Heart left ventricle (tissue), 13 donors: ENCODE results near the gene CREM.
"Not testable (repeated sequence)": the region's sequence is repeated elsewhere in the genome, so short reads cannot be mapped to it uniquely, and the experiment has no call there.

ENCODE experiments used
- CTCF ChIP-seq, 12 donors: fragments of 200-600 bp; sonication (generic) in 4 of 12; IDR thresholded peaks; one replicate each; pipeline versions ENCODE4 v1.5.0 to v1.8.0; 2018 to 2022; ENCODE audit warnings: antibody characterized with exemption in 12 of 12, mild to moderate bottlenecking in 5 of 12
- POLR2A ChIP-seq, 2 donors: fragments of 450-650 bp; IDR thresholded peaks; one replicate each; pipeline ENCODE4 v1.6.1; 2017; ENCODE audit warnings: antibody characterized with exemption in 2 of 2, mild to moderate bottlenecking in 2 of 2, moderate library complexity in 2 of 2
- donor health status: ischemic (EF 13 %, LVEDD 7.1; RV severe dilation, severe dysfunction).
- donor health status: DM: no; HTN: yes; CAD: no.
- donor health status: DM: no; HTN: no; CAD: no.
- donor health status: ischemic (EF 25% LVEDD 6.9; RV normal size, moderate dysfunction).
- donor health status: ischemic (EF 25% LVEDD 5.7; RV mildly dilated, moderate dysfunction).
- donor health status: ischemic (EF 35%, LVEDD 5.7; RV mildly dilated, moderate dysfunction).
- donor health status: nonischemic (EF 11% LVEDD 7.7; RV severe dilation, severe dysfunction).
- donor health status: DM: yes; HTN: yes; CAD: no.
- donor health status: PGD.
- donor health status: ischemic (EF 29% LVEDD 5.4; RV normal size, mild dysfunction).
- donor health status: nonischemic (EF 23%, LVEDD 6.1; RV moderate dilation, normal function).

DNA sequence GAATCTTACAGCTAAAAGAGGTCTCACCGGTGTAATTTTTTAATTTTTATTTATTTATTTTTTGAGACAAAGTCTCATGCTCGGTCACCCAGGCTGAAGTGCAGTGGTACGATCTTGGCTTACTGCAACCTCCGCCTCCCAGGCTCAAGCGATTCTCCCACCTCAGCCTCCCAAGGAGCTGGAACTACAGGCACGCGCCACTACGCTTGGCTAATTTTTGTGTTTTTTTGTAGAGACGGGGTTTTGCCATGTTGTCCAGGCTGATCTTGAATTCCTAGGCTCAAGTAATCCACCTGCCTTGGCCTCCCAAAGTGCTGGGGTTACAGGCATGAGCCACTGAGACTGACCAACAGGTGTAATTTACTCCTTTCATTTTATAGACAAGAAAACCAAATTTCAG lies 90.3 kb downstream of the CREM start:
- not testable (repeated sequence) for TF ChIP-seq CTCF, POLR2A (IDR thresholded peaks at IDR 0.05)
